Measurements from ENCODE around the gene RANGAP1. TPM values are rescaled to one million over a fixed set of nuclear protein-coding genes. Genes with fewer than 3 reads are reported as not detected.

RANGAP1 gene
- total and polyA plus RNA-seq, 2 of the 4 experiments (the other 2 are of a cell fraction): 71.2 to 148 TPM

DNA sequence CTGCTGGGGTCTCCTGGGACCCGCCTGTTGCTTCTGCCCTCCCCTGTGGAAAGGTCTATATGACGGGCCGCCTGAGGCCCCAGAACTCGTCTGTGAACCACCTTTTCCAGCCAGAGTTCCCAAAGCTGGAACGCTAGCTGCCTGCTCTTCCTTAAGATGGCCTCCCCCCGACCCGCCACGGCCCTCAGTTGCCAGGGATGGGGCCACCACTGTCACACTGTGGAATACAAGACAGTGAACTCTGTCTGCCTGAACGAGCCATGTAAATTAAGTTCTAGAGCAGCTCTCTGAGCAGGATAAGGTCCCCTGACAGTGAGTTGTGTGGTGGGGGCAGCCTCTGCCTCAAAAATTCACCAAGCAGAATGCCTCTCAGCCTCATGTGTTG, 55.6 kb downstream of the RANGAP1 start:
- 90% methylated on average over 8 of the region's 9 CpGs; no CpG with 5 or more reads in 1 of the 2 experiments for WGBS, 2 experiments (ENCODE audit: extremely low coverage in 2 of 2, insufficient read length in 1 of 2)
- Histone ChIP-seq H3K4me1 (ENCODE audit: control insufficient read depth, insufficient read depth, low read length) (no peaks in the 10 kb centered on the region), H4K8ac (ENCODE audit: low read depth in 2 of 2, low read length in 2 of 2) (no peak overlapping the region), H3K9ac (ENCODE audit: low read depth, low read length) (no peak overlapping the region), H2BK20ac (ENCODE audit: low read depth, low read length) (no peak overlapping the region), H2AK5ac (ENCODE audit: low read depth, low read length) (no peak overlapping the region), H2AFZ (replicated peaks; ENCODE audit: low read length, poor library complexity) (no peak overlapping the region), H3K9me3 (ENCODE audit: control insufficient read depth, insufficient read depth, low read length) (no peaks in the 10 kb centered on the region), H4K91ac (ENCODE audit: insufficient read depth, low read depth, low read length) (no peak overlapping the region), H3K79me1 (ENCODE audit: low read depth in 1 of 2, low read length in 2 of 2) (peaks cover 0 to 5% of the 10 kb centered on the region in 2 experiments; a peak in 1 of 4 replicates), H3K9me1 (ENCODE audit: insufficient read depth, low read length) (peaks cover 11% of the 10 kb centered on the region; the same call in 1 of the 2 replicates), H3K56ac (ENCODE audit: extremely low read depth, insufficient read depth, low read length) (no peak overlapping the region), H4K5ac (ENCODE audit: low read depth, low read length) (no peak overlapping the region), H3K18ac (ENCODE audit: low read depth, low read length) (no peak overlapping the region), H2AK9ac (replicated peaks; ENCODE audit: low read depth, low read length, poor library complexity) (no peak overlapping the region), H3K4ac (ENCODE audit: low read depth, low read length) (no peak overlapping the region), H4K20me1 (ENCODE audit: insufficient read depth, low read length) (no peaks in the 10 kb centered on the region), H3K4me2 (ENCODE audit: low read depth, low read length) (no peak overlapping the region), H2BK5ac (ENCODE audit: low read depth, low read length, poor library complexity, severe bottlenecking) (no peak overlapping the region), H3K27me3 (ENCODE audit: control insufficient read depth, insufficient read depth, low read length) (no peaks in the 10 kb centered on the region), H3K36me3 (ENCODE audit: control insufficient read depth, insufficient read depth, low read length) (peaks cover 35% of the 10 kb centered on the region), H2BK15ac (ENCODE audit: low read depth, low read length) (no peak overlapping the region), H3K27ac (ENCODE audit: insufficient read depth, low read length) (no peak overlapping the region), H2BK120ac (ENCODE audit: low read depth, low read length) (no peak overlapping the region), H3K23ac (ENCODE audit: low read depth, low read length) (no peak overlapping the region), H3K14ac (replicated peaks; ENCODE audit: low read depth, low read length) (no peak overlapping the region), H3K4me3 (ENCODE audit: insufficient read depth, low read depth, low read length) (no peak overlapping the region)
- DNase-seq: no peak
- TSS peak; percentile 61 for BruUV-seq (replicated peaks)
- in situ Hi-C loops (cut with MboI; ENCODE audit: low sequenced_read_pairs): no loop called here
- TF ChIP-seq FOS (IDR thresholded peaks at IDR 0.05; ENCODE audit: low read depth, low read length) (no peak), CHD1 (IDR thresholded peaks at IDR 0.05; ENCODE audit: low read depth, low read length) (no peak)
- dilution Hi-C loops (cut with HindIII; ENCODE audit: low sequenced_read_pairs, unreplicated experiment): no loop called here
- no peak for ATAC-seq (ENCODE audit: low read depth)
- ChIA-PET CTCF (no interaction called here), POLR2A (ENCODE audit: unreplicated experiment) (no interaction called here)
- intact Hi-C loops (cut with micrococcal nuclease): no loop called here
